HG03354 (cell line): Measurements from ENCODE around the gene TIAM2.

Experiments
- ATAC-seq: cut with Tn5 transposase; IDR thresholded peaks from one replicate; pipeline ENCODE4 v1.9.1; 2021; ENCODE audit warnings: mild to moderate bottlenecking; ENCODE audit not compliant: unreplicated experiment, poor library complexity, severe bottlenecking

Gene TIAM2

DNA sequence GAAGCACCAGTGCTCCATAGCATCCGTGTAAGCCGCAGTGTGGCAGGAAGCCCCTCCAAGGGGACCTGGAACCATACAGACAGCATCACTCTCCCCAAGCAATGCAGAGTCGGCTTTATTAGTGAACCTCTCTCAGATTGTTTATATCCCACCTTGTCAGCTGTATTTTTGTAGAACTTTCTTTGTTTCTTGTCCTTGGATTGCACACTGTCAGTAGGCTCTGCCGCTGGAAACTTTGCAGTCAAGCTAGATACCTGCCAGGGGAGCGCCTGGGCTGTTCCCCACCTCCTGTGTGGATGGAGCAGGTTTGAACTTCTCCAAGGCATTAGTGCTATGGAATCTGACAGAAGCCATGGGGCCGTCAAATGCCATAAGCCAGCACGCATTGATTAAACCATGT, 250.1 kb downstream of the TIAM2 start:
- ATAC-seq, result no peak

DNA sequence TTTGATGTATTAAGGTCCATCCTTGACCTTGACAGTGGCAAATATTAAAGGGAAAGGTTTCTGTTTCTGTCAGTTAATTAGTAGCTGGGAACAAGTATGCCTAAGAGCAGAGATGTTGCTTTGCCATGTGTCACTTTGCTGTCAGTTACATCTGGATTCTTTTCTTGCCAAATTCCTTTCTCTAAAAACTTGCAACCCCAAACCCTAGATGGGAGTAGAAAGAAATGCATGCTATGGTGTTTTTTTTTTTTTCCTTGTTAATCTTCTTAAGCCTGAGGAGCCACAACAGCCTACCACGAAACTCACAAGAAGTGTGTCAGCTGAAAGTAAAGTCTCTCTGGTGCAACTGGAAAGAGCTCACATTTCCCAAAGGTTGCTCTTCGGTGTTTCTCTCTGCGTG, 250.7 kb downstream of the TIAM2 start:
- no peak for ATAC-seq

DNA sequence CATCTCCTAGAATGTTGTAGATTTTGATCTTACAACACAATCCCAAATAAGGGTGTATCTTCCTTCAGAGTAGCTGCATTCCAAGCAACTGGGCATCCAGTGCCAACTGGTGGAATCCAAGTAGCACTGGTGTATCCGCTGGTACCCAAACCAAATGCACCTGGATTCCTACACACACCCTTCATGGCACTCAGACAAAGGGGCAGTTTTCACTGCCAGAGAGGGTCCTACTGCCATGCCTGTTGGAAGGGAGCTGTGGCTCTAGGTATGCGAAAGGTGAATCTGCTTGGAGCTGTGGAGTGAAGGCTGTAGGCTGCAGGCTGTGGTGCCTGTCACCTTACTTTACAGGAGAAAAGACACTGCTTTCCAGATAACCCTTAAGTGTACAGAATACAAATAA, 251.7 kb downstream of the TIAM2 start:
- no peak for ATAC-seq

DNA sequence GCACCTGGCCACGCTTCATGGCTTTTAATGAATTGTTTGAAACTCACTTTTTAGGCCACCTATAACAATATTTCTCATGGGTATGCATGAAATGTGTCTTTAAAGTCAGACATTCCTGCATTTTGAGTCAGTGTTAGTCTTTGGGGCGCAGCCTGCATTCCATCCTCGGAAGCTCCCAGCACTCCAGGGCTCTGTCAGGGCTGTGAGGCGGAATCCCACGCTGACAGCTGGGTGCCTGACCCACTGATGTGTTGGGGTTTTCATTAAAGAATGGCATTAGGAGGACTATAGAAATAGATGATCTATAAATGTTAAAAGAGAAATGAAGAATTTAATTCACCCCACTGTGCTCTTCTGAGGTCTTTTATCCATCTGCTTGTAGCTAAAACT, 252.5 kb downstream of the TIAM2 start:
- no peak for ATAC-seq

DNA sequence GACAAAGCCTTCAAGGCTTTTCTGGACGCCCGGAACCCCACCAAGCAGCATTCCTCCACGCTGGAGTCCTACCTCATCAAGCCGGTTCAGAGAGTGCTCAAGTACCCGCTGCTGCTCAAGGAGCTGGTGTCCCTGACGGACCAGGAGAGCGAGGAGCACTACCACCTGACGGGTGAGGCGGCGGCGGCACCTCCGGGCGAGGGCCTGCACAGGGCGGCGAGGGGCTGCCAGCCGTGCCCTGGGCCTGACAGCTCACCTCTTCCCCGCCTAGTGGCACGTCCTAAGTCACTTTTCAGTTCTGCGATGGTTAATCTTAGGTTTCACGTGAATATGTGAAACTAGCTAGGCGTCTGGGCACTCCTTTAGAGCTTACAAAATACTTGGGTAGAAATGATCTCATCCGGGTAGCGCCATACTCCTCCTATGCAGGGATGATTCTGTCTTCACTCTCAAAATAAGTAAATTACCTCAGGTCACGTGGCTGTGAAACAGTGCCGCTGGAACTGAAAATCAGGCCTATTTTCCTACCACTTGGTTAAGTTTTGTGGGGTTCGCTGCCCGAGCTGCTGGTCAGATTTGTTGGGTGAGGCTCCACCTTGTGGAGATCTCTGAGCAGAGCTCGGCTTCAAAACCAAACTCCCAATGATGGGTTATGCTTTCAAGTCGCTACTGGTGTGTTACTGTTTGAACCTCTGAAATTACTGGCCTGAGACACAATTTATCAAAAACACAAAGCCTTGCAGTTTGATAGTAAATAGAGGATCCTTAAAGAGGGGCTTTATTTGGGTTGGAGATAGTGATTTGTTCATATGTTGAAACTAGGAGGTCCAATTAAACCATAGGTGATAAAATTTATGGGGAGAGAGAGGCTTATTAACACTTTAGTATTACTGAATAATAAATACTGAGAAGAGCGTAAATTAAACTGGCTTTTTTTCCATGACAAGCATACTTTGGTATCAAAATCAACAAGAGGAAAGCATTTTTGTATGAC, 253.2 kb downstream of the TIAM2 start:
- ATAC-seq, result no peak

DNA sequence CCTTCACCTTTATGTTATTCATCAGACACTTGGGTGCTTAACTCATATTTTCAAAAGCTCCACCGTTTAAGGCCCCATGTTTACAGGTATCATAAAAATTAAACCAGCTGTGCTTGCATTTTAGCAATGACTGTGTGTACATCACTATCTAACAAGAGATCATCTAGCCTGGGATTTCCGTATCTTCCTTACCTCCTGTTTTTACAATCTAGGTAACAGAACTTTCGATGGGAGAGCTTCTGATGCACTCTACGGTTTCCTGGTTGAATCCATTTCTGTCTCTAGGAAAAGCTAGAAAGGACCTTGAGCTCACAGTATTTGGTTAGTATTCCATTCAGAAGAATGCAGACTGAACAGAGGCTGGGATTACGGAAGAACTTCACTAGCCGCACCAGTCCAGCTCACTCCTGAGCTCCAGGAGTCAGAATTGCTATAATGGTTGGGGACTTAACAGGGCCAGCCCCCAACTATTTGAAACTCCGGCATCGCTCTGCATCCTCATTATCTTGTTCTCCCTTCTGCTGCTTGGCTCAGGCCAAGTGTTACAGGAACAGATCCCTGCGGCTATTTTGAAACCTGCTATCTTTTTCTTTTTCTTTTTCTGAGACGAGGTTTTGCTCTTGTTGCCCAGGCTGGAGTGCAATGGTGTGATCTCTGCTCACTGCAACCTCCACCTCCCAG, 255.7 kb downstream of the TIAM2 start:
- ATAC-seq, result no peak

DNA sequence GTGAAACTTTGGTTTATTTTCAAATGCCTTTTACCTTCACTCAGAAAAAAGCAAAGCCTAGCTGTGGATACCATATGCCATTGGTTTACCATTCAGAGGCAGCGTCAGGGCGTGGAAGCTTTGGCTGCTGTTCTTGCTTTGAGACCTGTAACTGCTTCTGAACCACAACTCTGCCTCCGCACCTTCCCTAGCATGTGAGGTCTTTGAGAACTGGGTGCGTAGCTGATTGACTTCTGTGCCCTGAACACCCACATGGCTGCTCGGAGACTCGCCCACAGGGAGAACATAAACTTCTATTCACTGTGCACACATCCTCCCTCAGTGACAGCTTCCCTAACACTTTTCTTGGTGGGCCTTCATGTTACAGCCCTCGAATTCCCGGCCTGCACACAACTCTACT, 257.5 kb downstream of the TIAM2 start:
- no peak for ATAC-seq

DNA sequence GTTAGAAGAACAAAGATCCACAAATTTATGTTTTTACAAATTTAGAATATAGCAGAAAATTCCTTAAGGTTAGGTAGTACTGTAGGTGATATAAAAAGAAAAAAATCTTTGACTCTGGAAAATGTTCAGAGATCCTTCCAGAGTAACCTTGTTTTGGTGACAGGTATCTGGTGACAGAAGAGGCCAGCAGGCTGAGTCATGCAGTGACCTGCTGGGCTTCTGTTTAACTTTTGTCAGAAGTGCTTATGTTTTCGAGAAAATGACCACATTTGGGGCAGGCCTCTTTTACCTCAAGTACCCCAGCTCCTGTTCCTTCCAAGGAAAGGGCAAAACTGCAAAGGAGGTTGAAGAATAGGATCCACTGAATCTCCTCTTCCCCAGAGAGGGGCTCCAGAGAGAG, 258.2 kb downstream of the TIAM2 start:
- ATAC-seq, result no peak

DNA sequence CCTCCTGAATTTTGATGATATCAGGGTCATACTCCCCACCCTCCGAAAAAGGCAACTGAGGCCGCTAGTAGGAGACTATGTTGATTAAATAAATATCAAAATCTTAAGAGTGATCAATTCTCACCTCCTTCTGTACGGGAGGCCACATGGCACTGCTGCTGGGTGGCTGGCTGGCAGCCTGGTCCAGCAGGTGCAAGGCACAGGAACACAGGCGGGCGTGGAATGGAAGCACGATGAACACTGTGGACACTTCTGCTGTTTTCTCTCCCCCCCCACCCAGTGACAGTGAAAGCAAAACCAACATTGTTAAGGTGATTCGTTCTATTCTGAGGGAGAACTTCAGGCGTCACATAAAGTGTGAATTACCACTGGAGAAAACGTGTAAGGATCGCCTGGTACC, 259.0 kb downstream of the TIAM2 start:
- no peak for ATAC-seq

DNA sequence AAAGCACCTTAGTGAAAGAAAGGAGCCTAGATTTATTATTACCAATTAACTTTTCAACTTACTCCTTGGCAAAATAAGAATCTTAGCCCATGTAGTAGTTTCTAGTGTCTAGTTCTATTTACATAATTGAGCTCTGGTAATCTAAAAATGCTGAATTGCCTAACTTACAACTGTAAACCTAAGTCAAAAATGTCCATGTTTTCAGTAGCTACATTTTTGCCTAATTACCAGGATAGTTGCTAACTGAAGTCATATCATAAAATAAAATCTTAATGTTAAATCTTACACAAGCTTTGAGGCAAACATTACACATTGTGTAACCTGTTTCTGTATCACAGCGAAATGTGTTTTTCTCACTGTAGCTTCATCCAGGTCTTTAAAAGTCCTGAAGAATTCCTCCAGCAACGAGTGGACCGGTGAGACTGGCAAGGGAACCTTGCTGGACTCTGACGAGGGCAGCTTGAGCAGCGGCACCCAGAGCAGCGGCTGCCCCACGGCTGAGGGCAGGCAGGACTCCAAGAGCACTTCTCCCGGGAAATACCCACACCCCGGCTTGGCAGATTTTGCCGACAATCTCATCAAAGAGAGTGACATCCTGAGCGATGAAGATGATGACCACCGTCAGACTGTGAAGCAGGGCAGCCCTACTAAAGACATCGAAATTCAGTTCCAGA, 261.1 kb downstream of the TIAM2 start:
- no peak for ATAC-seq

DNA sequence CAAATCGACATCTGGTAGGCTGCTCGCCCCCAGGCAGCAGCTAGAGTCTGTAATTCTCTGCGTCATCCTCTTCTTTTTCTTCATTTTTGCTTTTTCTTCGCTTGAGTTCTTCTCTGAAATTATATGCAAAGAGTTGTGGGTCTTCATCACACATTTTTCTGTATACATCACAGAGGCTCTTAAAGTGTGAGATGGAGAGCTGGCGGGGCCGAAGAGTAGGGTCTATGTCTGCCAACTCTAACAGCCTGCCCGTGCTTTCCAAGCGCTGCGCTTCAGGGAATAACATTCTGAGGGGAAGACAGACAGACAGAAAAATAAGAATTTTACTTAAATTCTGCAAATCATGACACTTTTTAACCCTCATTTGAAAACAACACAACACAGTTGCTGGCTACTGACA, 262.7 kb downstream of the TIAM2 start:
- ATAC-seq, result no peak

DNA sequence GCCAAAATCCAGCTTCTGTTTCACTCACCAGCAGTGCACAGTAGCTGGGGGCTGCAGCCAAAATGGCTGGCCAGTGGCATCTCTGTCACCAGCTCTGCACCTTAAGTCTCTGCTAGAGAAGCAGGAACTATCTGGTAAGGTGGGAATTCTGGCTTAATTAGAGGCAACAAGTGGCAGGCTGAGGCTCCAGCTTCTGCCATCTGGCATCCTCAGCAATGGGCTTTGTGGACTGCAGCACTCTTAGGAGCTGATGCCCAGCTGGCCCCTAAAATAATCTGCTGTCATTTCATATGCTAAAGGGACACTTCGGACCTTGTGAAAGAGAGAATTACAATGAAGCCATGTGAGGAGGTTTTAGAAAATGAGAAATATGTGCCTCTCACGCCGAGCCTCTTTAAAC, 264.1 kb downstream of the TIAM2 start:
- no peak for ATAC-seq

DNA sequence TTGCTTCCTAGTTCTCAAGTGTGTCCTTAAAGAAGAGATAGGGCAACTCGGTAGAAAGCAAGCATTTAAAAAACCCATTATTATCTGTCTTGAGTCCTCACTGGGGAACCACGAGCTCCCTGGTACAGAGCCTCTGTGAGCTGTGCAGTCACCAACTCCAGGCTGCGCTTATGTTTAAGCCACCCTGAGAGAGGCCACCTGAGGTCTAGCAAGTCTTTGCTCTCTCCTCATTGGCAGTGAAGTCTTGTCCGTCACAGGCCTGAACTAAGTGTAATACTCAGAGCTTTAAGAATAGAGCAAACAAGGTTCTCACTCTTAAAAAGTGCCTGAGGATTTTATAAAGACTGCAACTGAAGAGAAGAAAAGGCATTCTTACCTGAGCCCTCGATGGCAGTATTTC, 264.8 kb downstream of the TIAM2 start:
- ATAC-seq, result no peak

DNA sequence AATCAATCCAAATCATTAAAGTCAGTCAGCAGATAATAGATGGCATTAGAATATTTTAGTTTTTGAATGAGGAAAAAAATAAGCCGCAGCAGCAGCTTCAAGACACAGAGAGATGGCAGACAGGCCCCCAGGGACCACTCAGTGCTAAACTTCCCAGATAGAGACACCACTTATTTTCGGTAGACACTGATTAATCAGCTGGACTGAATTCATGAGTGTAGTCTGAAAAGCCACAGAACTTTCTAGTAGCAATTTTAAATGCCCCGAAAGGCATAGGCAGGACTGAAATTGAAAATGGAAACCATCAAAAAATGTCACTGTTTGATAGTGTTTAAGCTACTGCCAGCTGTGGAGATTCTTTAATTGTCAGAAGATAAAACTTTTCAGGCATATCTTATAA, 265.6 kb downstream of the TIAM2 start:
- no peak for ATAC-seq

DNA sequence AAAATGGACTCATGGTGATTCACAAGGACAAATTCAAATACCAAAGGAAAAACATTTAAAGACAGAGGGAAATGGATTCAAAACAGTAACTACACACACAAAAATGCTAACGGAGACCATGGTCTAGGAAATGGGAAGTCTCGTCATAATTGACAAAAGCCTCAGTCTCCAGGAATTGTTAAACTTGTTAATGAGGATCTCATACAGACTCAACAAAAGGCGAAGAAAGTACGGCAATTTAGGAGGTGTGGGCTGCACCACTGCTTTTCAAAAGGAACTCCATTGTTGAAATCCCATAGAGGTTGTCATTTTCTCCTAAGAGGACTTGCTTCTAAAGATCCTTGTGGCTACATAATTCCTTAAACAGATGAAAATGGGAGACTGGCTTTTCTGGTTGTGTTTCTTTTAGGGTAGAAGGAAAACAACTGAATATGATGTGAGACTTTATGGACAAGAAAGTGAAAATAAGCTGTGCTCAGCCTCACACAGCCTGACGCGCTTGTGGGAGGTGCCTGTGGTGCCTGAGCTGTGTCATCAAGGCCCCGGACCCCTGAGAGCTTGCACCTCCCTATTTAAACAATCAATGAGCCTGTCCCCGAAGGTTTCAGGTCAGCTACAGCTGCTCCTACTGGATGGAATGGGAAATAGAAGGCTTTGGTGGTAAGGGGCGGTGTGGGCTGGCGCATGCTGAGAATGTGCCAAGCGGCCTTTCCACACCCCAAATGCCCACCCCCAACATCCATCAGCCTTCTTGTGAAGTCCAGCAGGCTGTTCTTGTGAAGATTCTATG, 266.2 kb downstream of the TIAM2 start:
- ATAC-seq, result no peak

DNA sequence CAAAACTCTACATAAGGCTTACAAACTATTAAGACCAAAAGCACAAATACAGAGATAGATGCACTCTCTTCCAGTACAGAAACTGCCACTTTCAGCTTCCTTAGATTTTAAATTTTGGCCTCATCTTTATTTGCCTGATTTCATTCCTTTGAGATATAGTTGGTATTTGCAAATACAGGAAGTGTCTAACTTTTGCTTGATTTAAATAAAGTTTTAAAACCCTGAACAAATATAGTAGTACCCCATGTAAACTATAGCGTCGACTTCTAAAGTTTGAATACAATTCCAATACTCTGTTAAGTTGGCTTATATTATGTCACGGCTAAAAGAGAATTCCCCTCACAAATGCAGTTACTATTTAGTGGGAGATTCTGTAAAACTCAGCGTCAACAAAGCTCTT, 267.5 kb downstream of the TIAM2 start:
- ATAC-seq, result no peak

DNA sequence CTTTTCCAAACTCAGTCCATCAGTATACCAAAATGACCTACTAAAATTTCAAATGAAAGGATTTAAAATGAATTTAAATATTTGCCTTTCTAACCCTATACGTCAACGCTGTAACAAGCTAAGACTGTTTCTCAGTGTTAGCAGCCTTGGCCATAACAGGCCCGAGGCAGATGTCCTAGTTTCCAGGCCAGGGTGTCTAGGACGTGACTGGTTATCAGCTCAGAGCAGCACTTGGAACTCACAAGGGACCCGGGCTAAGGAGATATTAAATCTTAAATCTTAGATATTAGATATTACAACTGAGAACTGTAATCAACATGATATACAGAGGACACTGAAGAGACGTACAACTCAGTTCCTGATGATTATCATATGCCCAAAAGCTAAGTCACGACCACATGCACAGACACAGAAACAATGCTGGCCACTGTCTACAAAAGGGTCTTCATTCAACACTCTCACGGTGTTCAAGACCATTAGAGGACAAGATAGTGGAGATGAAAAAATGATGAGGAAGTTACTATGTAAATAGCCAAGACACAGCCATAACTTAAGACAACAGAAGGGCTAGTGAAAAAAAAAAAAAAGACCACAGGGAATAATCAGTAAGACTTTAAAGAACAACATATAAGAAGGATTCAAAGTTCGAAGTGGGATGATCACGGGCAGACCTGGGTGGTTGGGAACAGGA, 268.4 kb downstream of the TIAM2 start, which contains the start of gene CLDN20:
Gene CLDN20, plus strand, starts transcription at position 641 of the 691 bp plus-strand sequence. CDS start 11,707 bp downstream, outside the sequence.
- ATAC-seq, result no peak

DNA sequence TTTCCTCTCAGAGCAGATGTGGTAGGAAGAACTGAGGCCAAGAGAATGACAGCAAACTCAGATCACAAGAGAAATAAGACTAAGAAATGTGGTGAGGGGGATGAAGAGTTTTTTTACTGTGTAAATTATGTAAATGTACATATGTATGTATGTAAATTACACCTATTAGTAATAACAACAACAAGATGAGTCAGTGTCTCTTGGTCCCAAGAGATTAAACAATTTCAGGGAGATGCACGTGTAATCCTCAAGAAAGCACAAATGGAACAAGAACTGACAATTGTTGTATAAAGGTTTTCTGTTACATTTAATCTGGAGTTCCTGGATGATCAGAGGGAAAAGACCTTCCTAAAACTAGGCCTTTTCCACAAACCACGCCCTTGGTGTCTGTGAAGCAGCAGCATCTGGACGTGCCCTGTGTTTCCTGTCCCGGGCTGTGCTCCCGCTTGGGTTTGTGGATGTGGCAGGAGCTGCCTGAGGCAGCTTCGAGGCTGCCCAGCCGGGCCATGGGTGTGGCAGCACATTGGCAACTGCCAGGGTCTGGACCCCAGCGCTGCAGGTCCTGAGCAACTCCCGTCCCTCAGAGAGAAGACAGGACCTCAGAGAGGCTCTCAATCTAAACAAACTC, 269.7 kb downstream of the TIAM2 start:
- ATAC-seq, result no peak
